ENCODE results near the gene TANGO2. TPM values are rescaled to one million over a fixed set of nuclear protein-coding genes. Genes with fewer than 3 reads are reported as not detected.

TANGO2 gene
- total and polyA plus RNA-seq, 9 of the 15 experiments (the other 6 are each of a cell fraction or from before 2014, with no cell fraction given) = 15.5 to 94.9 (median 70.1) TPM

DNA sequence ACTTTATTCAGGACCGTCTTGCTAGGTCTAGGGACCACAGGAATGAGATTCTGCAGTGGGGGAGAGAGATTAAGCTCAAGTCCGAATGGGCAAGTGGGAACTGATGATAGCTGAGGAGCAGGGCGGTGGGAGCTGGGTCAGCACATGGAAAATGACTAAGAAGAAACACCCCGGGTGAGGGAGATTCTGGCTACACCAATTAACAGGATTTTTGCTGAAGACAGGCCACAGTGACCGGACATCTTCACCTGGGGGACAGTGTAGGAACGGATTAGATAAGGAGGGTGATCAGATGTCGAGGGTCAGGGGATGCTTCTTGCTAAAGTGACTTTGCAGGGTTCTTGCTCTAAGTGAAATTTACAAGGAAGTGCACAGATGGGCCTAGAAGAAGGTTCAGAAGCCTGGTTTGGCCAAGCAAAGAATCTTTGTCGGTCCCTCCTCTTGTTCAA lies 50.6 kb downstream of the TANGO2 start (continued):
- TF ChIP-seq, protein P1, sequence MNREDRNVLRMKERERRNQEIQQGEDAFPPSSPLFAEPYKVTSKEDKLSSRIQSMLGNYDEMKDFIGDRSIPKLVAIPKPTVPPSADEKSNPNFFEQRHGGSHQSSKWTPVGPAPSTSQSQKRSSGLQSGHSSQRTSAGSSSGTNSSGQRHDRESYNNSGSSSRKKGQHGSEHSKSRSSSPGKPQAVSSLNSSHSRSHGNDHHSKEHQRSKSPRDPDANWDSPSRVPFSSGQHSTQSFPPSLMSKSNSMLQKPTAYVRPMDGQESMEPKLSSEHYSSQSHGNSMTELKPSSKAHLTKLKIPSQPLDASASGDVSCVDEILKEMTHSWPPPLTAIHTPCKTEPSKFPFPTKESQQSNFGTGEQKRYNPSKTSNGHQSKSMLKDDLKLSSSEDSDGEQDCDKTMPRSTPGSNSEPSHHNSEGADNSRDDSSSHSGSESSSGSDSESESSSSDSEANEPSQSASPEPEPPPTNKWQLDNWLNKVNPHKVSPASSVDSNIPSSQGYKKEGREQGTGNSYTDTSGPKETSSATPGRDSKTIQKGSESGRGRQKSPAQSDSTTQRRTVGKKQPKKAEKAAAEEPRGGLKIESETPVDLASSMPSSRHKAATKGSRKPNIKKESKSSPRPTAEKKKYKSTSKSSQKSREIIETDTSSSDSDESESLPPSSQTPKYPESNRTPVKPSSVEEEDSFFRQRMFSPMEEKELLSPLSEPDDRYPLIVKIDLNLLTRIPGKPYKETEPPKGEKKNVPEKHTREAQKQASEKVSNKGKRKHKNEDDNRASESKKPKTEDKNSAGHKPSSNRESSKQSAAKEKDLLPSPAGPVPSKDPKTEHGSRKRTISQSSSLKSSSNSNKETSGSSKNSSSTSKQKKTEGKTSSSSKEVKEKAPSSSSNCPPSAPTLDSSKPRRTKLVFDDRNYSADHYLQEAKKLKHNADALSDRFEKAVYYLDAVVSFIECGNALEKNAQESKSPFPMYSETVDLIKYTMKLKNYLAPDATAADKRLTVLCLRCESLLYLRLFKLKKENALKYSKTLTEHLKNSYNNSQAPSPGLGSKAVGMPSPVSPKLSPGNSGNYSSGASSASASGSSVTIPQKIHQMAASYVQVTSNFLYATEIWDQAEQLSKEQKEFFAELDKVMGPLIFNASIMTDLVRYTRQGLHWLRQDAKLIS (CRISPR knock-in tag; IDR thresholded peaks at IDR 0.05) = no peak
- TF ChIP-seq PHB2 (IDR thresholded peaks at IDR 0.05; ENCODE audit: low read depth) = no peak
- no peak for TF ChIP-seq ZNF512 (tag; IDR thresholded peaks at IDR 0.05)

GRCh38 chr22:20076627-20077172 lies 55.8 kb downstream of the TANGO2 start:
- Histone ChIP-seq H4K20me1 (replicated peaks; ENCODE audit: control insufficient read depth, insufficient read depth, low read length) (peaks cover 10% of the 10 kb centered on the region; the same call in 1 of the 2 replicates), H3K9me3 (replicated peaks; ENCODE audit: control insufficient read depth, insufficient read depth, low read depth, low read length) (no peaks in the 10 kb centered on the region), H3K27me3 (ENCODE audit: control insufficient read depth in 2 of 2, insufficient read depth in 2 of 2, low read length in 2 of 2) (no peaks in the 10 kb centered on the region), H3K9ac (ENCODE audit: insufficient read depth in 1 of 2, low read depth in 2 of 2, low read length in 2 of 2) (peak overlapping the region in 1 of 2 experiments; percentile 38; a peak in 1 of 4 replicates), H3K4me2 (ENCODE audit: insufficient read depth, low read length) (peak overlapping the region; percentile 2; the same call in 1 of the 2 replicates), H2AFZ (ENCODE audit: low read depth, low read length) (peak overlapping the region; percentile 52), H3K9me1 (ENCODE audit: control insufficient read depth, insufficient read depth, low read length) (peaks cover 3% of the 10 kb centered on the region), H3K36me3 (ENCODE audit: control insufficient read depth, insufficient read depth, low read length) (peaks cover 6% of the 10 kb centered on the region), H3K79me2 (ENCODE audit: control insufficient read depth, insufficient read depth, low read length) (peaks cover 18% of the 10 kb centered on the region), H3K4me3 (no peak overlapping the region), H3K4me1 (replicated peaks in 1 of 2; ENCODE audit: control insufficient read depth in 2 of 2, insufficient read depth in 2 of 2, low read length in 2 of 2) (peaks cover 29 to 44% of the 10 kb centered on the region in 2 experiments), H3K27ac (ENCODE audit: extremely low read depth, low read depth, low read length) (peak overlapping the region; percentile 6)
- peak; percentile 1; the same call in 2 of the 3 replicates for ATAC-seq
- no TSS peak for BruUV-seq (replicated peaks)
- 22% methylated on average over 6 of the region's 6 CpGs for WGBS (ENCODE audit: insufficient coverage, low coverage, missing lambda C conversion rate)
- intact Hi-C loops (cut with micrococcal nuclease) (no loop called here), in situ Hi-C loops (cut with MboI) (no loop called here)
- ChIA-PET POLR2A (interaction anchor here (0.6 to 1.7 kb wide), 9 partner anchors 10 to 98 kb away, joined by 3 to 5 read pairs (median 4); partner anchors contain the start of gene TANGO2), CTCF (ENCODE audit: low intra/inter-chr PET ratio) (interaction anchor here (0.6 kb wide), 1 partner anchor 736 kb away, joined by 7 read pairs; no protein-coding TSS in a partner anchor)
- FAIRE-seq = peak; percentile 23
- peak; percentile 76 to 91 (median 82) for DNase-seq (ENCODE audit: extremely low read depth in 1 of 4, low spot score in 3 of 4)
- TF ChIP-seq CHD1 (IDR thresholded peaks at IDR 0.05; ENCODE audit: low read length) = peak; percentile 62
- TF ChIP-seq IFI16 (CRISPR knock-in tag; IDR thresholded peaks at IDR 0.05) = peak; percentile 52; the same call in 1 of the 2 replicates
- TF ChIP-seq MECOM (CRISPR knock-in tag; IDR thresholded peaks at IDR 0.05) = no peak
- peak; percentile 75; the same call in 1 of the 2 replicates for TF ChIP-seq OTX1 (CRISPR knock-in tag; IDR thresholded peaks at IDR 0.05)
- TF ChIP-seq CEBPB (tag; IDR thresholded peaks at IDR 0.05) = peak; percentile 42; the same call in 1 of the 2 replicates
- peak; percentile 26; the same call in 1 of the 2 replicates for TF ChIP-seq ZNF436 (CRISPR knock-in tag; IDR thresholded peaks at IDR 0.05)
- TF ChIP-seq TEAD2 (tag; IDR thresholded peaks at IDR 0.05) = peak; percentile 76
- no peak for TF ChIP-seq ZNF589 (CRISPR knock-in tag; IDR thresholded peaks at IDR 0.05; ENCODE audit: low read depth)
- TF ChIP-seq CCAR2 (IDR thresholded peaks at IDR 0.05; ENCODE audit: low read depth, low read length) = 0 out of 2 replicates have a peak, but pooled peaks have one; percentile 40
- TF ChIP-seq ZNF384 (IDR thresholded peaks at IDR 0.05; ENCODE audit: low read depth, low read length) = 0 out of 2 replicates have a peak, but pooled peaks have one; percentile 13
- no peak for TF ChIP-seq DNMT1 (IDR thresholded peaks at IDR 0.05)
- peak; percentile 50 for TF ChIP-seq SMARCB1 (IDR thresholded peaks at IDR 0.05; ENCODE audit: insufficient read length, low read depth)

All from K562 (cell line).